MM.1S (cell line): ENCODE data around the gene SPRYD7.

Source experiments
- DNase-seq: peaks from one replicate; pipeline ENCODE4 v3.0.0-alpha.2; 2015
- H2AFZ ChIP-seq: fragments of 300-600 bp; sonication (generic); 2 replicates; pipeline ENCODE4 v1.6.0; 2016; ENCODE audit warnings: antibody characterized with exemption, low read length
- H3F3A ChIP-seq: fragments of 300-600 bp; sonication (generic); 2 replicates; pipeline ENCODE4 v1.6.1; 2016; ENCODE audit warnings: mild to moderate bottlenecking, antibody characterized with exemption, low read length, moderate library complexity, mixed read lengths; ENCODE audit not compliant: insufficient read depth
- H3K27ac ChIP-seq: fragments of 300-600 bp; sonication (generic); 2 replicates; pipeline ENCODE4 v1.5.1; 2016; ENCODE audit warnings: mild to moderate bottlenecking, low read length
- H3K27me3 ChIP-seq: fragments of 300-600 bp; sonication (generic); replicated peaks from 2 replicates; pipeline ENCODE4 v1.6.0; 2016; ENCODE audit warnings: low read length; ENCODE audit not compliant: insufficient read depth
- H3K36me3 ChIP-seq: fragments of 300-600 bp; sonication (generic); replicated peaks from 2 replicates; pipeline ENCODE4 v1.6.1; 2016; ENCODE audit warnings: mild to moderate bottlenecking, low read length, mixed read lengths; ENCODE audit not compliant: insufficient read depth
- H3K4me1 ChIP-seq: fragments of 300-600 bp; sonication (generic); 2 replicates; pipeline ENCODE4 v1.6.1; 2016; ENCODE audit warnings: low read length, mixed read lengths
- H3K4me2 ChIP-seq: fragments of 300-600 bp; sonication (generic); 2 replicates; pipeline ENCODE4 v1.6.0; 2016; ENCODE audit warnings: low read depth, low read length
- H3K4me3 ChIP-seq: fragments of 300-600 bp; sonication (generic); 2 replicates; pipeline ENCODE4 v1.5.1; 2016; ENCODE audit warnings: low read length, mixed read lengths
- H3K79me2 ChIP-seq: fragments of 300-600 bp; sonication (generic); 2 replicates; pipeline ENCODE4 v1.6.1; 2016; ENCODE audit warnings: mixed run types, low read length, mixed read lengths
- H3K9ac ChIP-seq: fragments of 300-600 bp; sonication (generic); 2 replicates; pipeline ENCODE4 v1.6.1; 2016; ENCODE audit warnings: low read length, mixed read lengths
- H3K9me2 ChIP-seq: fragments of 300-600 bp; sonication (generic); replicated peaks from 2 replicates; pipeline ENCODE4 v1.6.1; 2016; ENCODE audit warnings: mild to moderate bottlenecking, low read length, mixed read lengths; ENCODE audit not compliant: insufficient read depth
- H3K9me3 ChIP-seq: fragments of 300-600 bp; sonication (generic); replicated peaks from 2 replicates; pipeline ENCODE4 v1.6.1; 2016; ENCODE audit warnings: mild to moderate bottlenecking, low read length, mixed read lengths; ENCODE audit not compliant: insufficient read depth
- H4K20me1 ChIP-seq: fragments of 300-600 bp; sonication (generic); 2 replicates; pipeline ENCODE4 v1.6.1; 2016; ENCODE audit warnings: mild to moderate bottlenecking, low read length, moderate library complexity, mixed read lengths; ENCODE audit not compliant: insufficient read depth
- CTCF ChIP-seq: fragments of 300-600 bp; sonication (generic); IDR thresholded peaks from 2 replicates; pipeline ENCODE4 v1.5.1; 2016; ENCODE audit warnings: antibody characterized with exemption, low read length, mixed read lengths
- EZH2 ChIP-seq: fragments of 300-600 bp; sonication (generic); optimal IDR thresholded peaks from 2 replicates; pipeline ENCODE3; 2017; ENCODE audit warnings: low read depth, mild to moderate bottlenecking, antibody characterized with exemption, low read length, mixed read lengths
- EZH2phosphoT487 ChIP-seq: fragments of 300-600 bp; sonication (generic); IDR thresholded peaks from 2 replicates; pipeline ENCODE4 v1.6.1; 2018; ENCODE audit warnings: antibody characterized with exemption, low read length

SPRYD7 gene

GRCh38 chr13:49914947-49915346, 21.2 kb downstream of the SPRYD7 start:
- Histone ChIP-seq H3K27me3 (no peaks in the 10 kb centered on the region), H3K27ac (no peak overlapping the region), H3K4me1 (no peaks in the 10 kb centered on the region), H3K9me3 (no peaks in the 10 kb centered on the region), H3F3A (no peaks in the 10 kb centered on the region), H3K36me3 (no peaks in the 10 kb centered on the region), H2AFZ (no peak overlapping the region), H3K9me2 (no peaks in the 10 kb centered on the region), H3K4me2 (no peak overlapping the region), H4K20me1 (no peaks in the 10 kb centered on the region), H3K9ac (no peak overlapping the region), H3K79me2 (no peaks in the 10 kb centered on the region), H3K4me3 (no peak overlapping the region)
- TF ChIP-seq CTCF: no peak
- no peak for TF ChIP-seq EZH2phosphoT487
- no peak for TF ChIP-seq EZH2
- DNase-seq: no peak

DNA sequence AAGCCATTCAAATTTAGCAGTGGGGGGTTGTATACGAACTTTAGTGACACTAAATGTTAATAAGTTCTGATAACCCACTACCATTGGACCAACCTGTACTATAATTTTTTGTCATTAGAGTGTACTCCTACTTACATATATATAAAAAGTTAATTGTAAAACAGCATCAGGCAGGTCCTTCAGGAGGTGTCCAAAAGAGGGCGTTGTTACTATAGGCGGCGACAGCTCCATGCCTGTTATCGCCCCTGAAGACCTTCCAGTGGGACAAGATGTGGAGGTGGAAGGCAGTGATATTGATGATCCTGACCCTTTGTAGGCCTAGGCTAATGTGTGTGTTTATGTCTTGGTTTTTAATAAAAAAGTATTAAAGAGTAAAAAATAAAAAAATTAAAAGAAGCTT, 27.5 kb downstream of the SPRYD7 start:
- TF ChIP-seq EZH2phosphoT487: no peak
- no peak for TF ChIP-seq EZH2
- no peak for TF ChIP-seq CTCF
- Histone ChIP-seq H3K9me3 (no peaks in the 10 kb centered on the region), H3K27me3 (no peaks in the 10 kb centered on the region), H3K4me2 (no peak overlapping the region), H3K4me3 (no peak overlapping the region), H3K9ac (no peak overlapping the region), H3K4me1 (no peaks in the 10 kb centered on the region), H3K36me3 (no peaks in the 10 kb centered on the region), H3K9me2 (no peaks in the 10 kb centered on the region), H3K27ac (no peak overlapping the region), H2AFZ (no peak overlapping the region), H4K20me1 (no peaks in the 10 kb centered on the region), H3K79me2 (no peaks in the 10 kb centered on the region), H3F3A (no peaks in the 10 kb centered on the region)
- no peak for DNase-seq

- Histone ChIP-seq H2AFZ (no peak overlapping the region), H3K36me3 (no peaks in the 10 kb centered on the region), H4K20me1 (no peaks in the 10 kb centered on the region), H3K9me3 (no peaks in the 10 kb centered on the region), H3K27ac (no peak overlapping the region), H3K4me3 (no peak overlapping the region), H3K4me1 (no peaks in the 10 kb centered on the region), H3K27me3 (no peaks in the 10 kb centered on the region), H3K9ac (no peak overlapping the region), H3F3A (no peaks in the 10 kb centered on the region), H3K9me2 (no peaks in the 10 kb centered on the region), H3K79me2 (no peaks in the 10 kb centered on the region), H3K4me2 (no peak overlapping the region)
- DNase-seq: no peak
- TF ChIP-seq EZH2 (no peak), CTCF (no peak), EZH2phosphoT487 (no peak)
These were observed 31.2 kb downstream of the SPRYD7 start for GRCh38 chr13:49904729-49905456.
